Neural crest cell (in vitro differentiated cells): ENCODE measurements around the gene CEP68. TPM values are rescaled to one million over a fixed set of nuclear protein-coding genes. Genes with fewer than 3 reads are reported as not detected.

Experiments
- DNase-seq: peaks from one replicate; pipeline ENCODE4 v3.0.0; 2021; ENCODE audit warnings: low read depth, mixed read lengths, low spot score
- H3K27ac Mint-ChIP-seq: one replicate; pipeline ENCODE4 v1.8.0; 2021; ENCODE audit warnings: mild to moderate bottlenecking, mixed read lengths; ENCODE audit not compliant: unreplicated experiment
- H3K27me3 Mint-ChIP-seq: 2 replicates; pipeline ENCODE4 v1.8.0; 2021; ENCODE audit warnings: low read depth, mild to moderate bottlenecking, mixed read lengths
- H3K36me3 Mint-ChIP-seq: 2 replicates; pipeline ENCODE4 v1.8.0; 2021; ENCODE audit warnings: low read depth, mild to moderate bottlenecking, mixed read lengths
- H3K4me1 Mint-ChIP-seq: 2 replicates; pipeline ENCODE4 v1.8.0; 2021; ENCODE audit warnings: mixed read lengths
- H3K4me3 Mint-ChIP-seq: one replicate; pipeline ENCODE4 v1.8.0; 2021; ENCODE audit warnings: mild to moderate bottlenecking, mixed read lengths
- H3K9me3 Mint-ChIP-seq: 2 replicates; pipeline ENCODE4 v1.8.0; 2021; ENCODE audit warnings: mixed read lengths
- total RNA-seq: library from RNA; stranded (reverse); gene quantifications from 2 replicates; pipeline ENCODE4 v1.2.1, GENCODE V29; 2021
- TF ChIP-seq, protein P1 (sequence below): fragments of 200-600 bp; sonication (generic); conservative IDR thresholded peaks from 2 replicates; pipeline ENCODE4 v1.5.0; 2021; ENCODE audit warnings: antibody characterized with exemption, mild to moderate bottlenecking

The CEP68 gene
- total RNA-seq, 1 donor from 2014 or later = 25.0 TPM

GRCh38 chr2:65062843-65063825 lies 6.9 kb downstream of the CEP68 start:
- H3K9me3 Mint-ChIP-seq = no peaks in the 10 kb centered on the region
- no peaks in the 10 kb centered on the region for H3K27me3 Mint-ChIP-seq
- DNase-seq = no peak
- peak overlapping the region; percentile 32 for H3K4me3 Mint-ChIP-seq
- peak overlapping the region; percentile 13 for H3K27ac Mint-ChIP-seq
- TF ChIP-seq, protein P1, sequence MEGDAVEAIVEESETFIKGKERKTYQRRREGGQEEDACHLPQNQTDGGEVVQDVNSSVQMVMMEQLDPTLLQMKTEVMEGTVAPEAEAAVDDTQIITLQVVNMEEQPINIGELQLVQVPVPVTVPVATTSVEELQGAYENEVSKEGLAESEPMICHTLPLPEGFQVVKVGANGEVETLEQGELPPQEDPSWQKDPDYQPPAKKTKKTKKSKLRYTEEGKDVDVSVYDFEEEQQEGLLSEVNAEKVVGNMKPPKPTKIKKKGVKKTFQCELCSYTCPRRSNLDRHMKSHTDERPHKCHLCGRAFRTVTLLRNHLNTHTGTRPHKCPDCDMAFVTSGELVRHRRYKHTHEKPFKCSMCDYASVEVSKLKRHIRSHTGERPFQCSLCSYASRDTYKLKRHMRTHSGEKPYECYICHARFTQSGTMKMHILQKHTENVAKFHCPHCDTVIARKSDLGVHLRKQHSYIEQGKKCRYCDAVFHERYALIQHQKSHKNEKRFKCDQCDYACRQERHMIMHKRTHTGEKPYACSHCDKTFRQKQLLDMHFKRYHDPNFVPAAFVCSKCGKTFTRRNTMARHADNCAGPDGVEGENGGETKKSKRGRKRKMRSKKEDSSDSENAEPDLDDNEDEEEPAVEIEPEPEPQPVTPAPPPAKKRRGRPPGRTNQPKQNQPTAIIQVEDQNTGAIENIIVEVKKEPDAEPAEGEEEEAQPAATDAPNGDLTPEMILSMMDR = no peak
- no peaks in the 10 kb centered on the region for H3K36me3 Mint-ChIP-seq
- H3K4me1 Mint-ChIP-seq = peaks cover 45% of the 10 kb centered on the region

- DNase-seq = no peak
- H3K27me3 Mint-ChIP-seq = no peaks in the 10 kb centered on the region
- H3K36me3 Mint-ChIP-seq = no peaks in the 10 kb centered on the region
- TF ChIP-seq, protein P1 = peak; percentile 71
- H3K27ac Mint-ChIP-seq = no peak overlapping the region
- H3K4me1 Mint-ChIP-seq = peaks cover 31% of the 10 kb centered on the region
- H3K4me3 Mint-ChIP-seq = peak overlapping the region; percentile 11
- no peaks in the 10 kb centered on the region for H3K9me3 Mint-ChIP-seq
Measured at GRCh38 chr2:65064728-65065552, 8.7 kb downstream of the CEP68 start.

- DNase-seq = no peak
- TF ChIP-seq, protein P1 = no peak
- no peaks in the 10 kb centered on the region for H3K9me3 Mint-ChIP-seq
- no peak overlapping the region for H3K27ac Mint-ChIP-seq
- H3K36me3 Mint-ChIP-seq = no peaks in the 10 kb centered on the region
- peaks cover 16% of the 10 kb centered on the region for H3K4me1 Mint-ChIP-seq
- no peak overlapping the region for H3K4me3 Mint-ChIP-seq
- no peaks in the 10 kb centered on the region for H3K27me3 Mint-ChIP-seq
Measured at GRCh38 chr2:65067806-65068553, 11.8 kb downstream of the CEP68 start.

DNA sequence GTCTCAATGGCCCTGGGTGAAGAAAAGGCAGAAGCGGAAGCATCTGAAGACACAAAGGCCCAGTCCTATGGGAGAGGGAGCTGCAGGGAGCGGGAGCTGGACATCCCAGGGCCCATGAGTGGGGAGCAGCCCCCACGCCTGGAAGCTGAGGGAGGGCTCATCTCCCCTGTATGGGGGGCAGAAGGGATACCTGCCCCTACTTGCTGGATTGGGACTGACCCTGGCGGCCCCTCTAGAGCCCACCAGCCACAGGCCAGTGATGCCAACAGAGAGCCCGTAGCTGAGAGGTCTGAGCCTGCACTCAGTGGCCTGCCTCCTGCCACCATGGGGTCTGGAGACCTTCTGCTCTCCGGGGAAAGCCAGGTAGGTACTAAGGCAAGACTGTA lies 13.2 kb downstream of the CEP68 start:
- TF ChIP-seq, protein P1 = no peak
- H3K4me1 Mint-ChIP-seq = peaks cover 6% of the 10 kb centered on the region
- no peaks in the 10 kb centered on the region for H3K9me3 Mint-ChIP-seq
- DNase-seq = no peak
- H3K36me3 Mint-ChIP-seq = peaks cover 2% of the 10 kb centered on the region
- no peak overlapping the region for H3K4me3 Mint-ChIP-seq
- H3K27me3 Mint-ChIP-seq = no peaks in the 10 kb centered on the region
- no peak overlapping the region for H3K27ac Mint-ChIP-seq

GRCh38 chr2:65070172-65070830 lies 14.1 kb downstream of the CEP68 start:
- Mint-ChIP-seq H3K36me3 (peaks cover 2% of the 10 kb centered on the region), H3K4me1 (no peaks in the 10 kb centered on the region), H3K4me3 (no peak overlapping the region), H3K27ac (no peak overlapping the region), H3K9me3 (no peaks in the 10 kb centered on the region), H3K27me3 (no peaks in the 10 kb centered on the region)
- TF ChIP-seq, protein P1 = no peak
- no peak for DNase-seq
